Loucy (cell line): ENCODE measurements around the gene KIF18A.

ENCODE experiments used
- EZH2phosphoT487 ChIP-seq: fragments of 200-600 bp; IDR thresholded peaks from 2 replicates; pipeline ENCODE4 v1.6.1; 2018; ENCODE audit warnings: antibody characterized with exemption, mild to moderate bottlenecking, moderate library complexity, borderline replicate concordance
- TF ChIP-seq, protein P1 (sequence below): fragments of 200-600 bp; sonication (generic); conservative IDR thresholded peaks from 2 replicates; pipeline ENCODE4 v1.5.1; 2014; ENCODE audit warnings: mild to moderate bottlenecking, antibody characterized with exemption, low read length

DNA sequence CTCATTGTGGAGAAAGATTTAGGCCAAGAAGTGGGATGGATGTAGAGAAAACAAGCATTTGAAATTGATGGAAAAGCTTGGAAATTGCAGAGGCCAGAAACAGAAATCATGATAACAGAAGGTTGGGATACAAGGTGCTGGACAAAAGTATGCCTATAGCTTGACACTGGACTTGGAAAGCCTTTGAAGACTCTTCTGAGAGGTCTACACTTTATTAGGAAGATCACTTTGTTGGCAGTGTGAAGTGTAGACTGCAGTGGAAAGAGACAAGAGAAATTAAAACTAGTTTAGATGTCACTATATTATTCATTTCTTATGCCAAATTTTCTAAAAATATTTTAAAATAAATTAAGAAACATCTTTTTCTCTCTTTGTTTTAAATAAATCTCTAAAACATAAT is 59.1 kb downstream of the KIF18A start:
- TF ChIP-seq, protein P1, sequence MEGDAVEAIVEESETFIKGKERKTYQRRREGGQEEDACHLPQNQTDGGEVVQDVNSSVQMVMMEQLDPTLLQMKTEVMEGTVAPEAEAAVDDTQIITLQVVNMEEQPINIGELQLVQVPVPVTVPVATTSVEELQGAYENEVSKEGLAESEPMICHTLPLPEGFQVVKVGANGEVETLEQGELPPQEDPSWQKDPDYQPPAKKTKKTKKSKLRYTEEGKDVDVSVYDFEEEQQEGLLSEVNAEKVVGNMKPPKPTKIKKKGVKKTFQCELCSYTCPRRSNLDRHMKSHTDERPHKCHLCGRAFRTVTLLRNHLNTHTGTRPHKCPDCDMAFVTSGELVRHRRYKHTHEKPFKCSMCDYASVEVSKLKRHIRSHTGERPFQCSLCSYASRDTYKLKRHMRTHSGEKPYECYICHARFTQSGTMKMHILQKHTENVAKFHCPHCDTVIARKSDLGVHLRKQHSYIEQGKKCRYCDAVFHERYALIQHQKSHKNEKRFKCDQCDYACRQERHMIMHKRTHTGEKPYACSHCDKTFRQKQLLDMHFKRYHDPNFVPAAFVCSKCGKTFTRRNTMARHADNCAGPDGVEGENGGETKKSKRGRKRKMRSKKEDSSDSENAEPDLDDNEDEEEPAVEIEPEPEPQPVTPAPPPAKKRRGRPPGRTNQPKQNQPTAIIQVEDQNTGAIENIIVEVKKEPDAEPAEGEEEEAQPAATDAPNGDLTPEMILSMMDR: no peak
- TF ChIP-seq EZH2phosphoT487: no peak
